Ishikawa (cell line): ENCODE results near the gene TRERF1.

Experiments used
- CREB1 ChIP-seq: IDR thresholded peaks from 2 replicates; pipeline ENCODE4 v1.6.1; 2012; ENCODE audit warnings: low read depth
- EP300 ChIP-seq: IDR thresholded peaks from 2 replicates; pipeline ENCODE4 v1.6.1; 2012; ENCODE audit warnings: borderline replicate concordance
- RAD21 ChIP-seq: IDR thresholded peaks from 2 replicates; pipeline ENCODE4 v1.6.1; 2012; ENCODE audit warnings: low read depth
- ZBTB7A ChIP-seq: IDR thresholded peaks from 2 replicates; pipeline ENCODE4 v1.6.1; 2012; ENCODE audit warnings: low read depth
- TF ChIP-seq, protein P1 (sequence below): IDR thresholded peaks from 2 replicates; pipeline ENCODE4 v1.6.1; 2012

DNA sequence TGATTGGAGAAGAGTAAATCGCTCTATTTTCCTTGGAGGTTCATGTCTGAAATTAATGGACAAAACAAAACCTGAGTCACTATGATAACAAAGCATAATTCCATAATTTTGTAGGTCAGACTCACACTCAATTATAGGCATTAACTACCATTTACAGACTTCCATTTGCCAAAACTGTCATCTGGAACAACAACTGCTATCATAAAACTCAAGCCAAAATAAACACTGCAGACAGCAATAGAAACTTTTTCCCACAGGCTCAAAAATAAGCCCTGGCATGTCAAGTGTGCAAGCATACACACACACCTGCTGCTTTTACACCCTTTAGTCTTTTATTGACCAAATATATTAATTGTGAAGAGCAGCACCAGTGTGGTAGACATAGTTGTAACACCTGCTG lies 241.2 kb downstream of the TRERF1 start:
- TF ChIP-seq RAD21 (no peak), CREB1 (no peak), ZBTB7A (no peak), EP300 (no peak)
- TF ChIP-seq, protein P1, sequence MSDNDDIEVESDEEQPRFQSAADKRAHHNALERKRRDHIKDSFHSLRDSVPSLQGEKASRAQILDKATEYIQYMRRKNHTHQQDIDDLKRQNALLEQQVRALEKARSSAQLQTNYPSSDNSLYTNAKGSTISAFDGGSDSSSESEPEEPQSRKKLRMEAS, result no peak
